SJCRH30 (cell line): ENCODE measurements around the gene PCK1. TPM values are rescaled to one million over a fixed set of nuclear protein-coding genes. Genes with fewer than 3 reads are reported as not detected.

Experiments used
- DNase-seq, 2 experiments: peaks; one replicate each; pipeline ENCODE4 v3.0.0-alpha.2; 2015 to 2020
- H3K27ac ChIP-seq: fragments of 250-450 bp; sonication (Bioruptor Pico); 2 replicates; pipeline ENCODE4 v1.5.1; 2020; ENCODE audit warnings: mild to moderate bottlenecking, moderate library complexity
- H3K27me3 ChIP-seq: fragments of 250-450 bp; sonication (Bioruptor Pico); 2 replicates; pipeline ENCODE4 v1.5.1; 2020; ENCODE audit warnings: mild to moderate bottlenecking, moderate library complexity
- H3K36me3 ChIP-seq: fragments of 250-450 bp; sonication (Bioruptor Pico); 2 replicates; pipeline ENCODE4 v1.5.1; 2020; ENCODE audit warnings: mild to moderate bottlenecking, moderate library complexity
- H3K4me1 ChIP-seq: fragments of 250-450 bp; sonication (Bioruptor Pico); 2 replicates; pipeline ENCODE4 v1.5.1; 2020; ENCODE audit warnings: mild to moderate bottlenecking, moderate library complexity
- H3K4me3 ChIP-seq: fragments of 250-450 bp; sonication (Bioruptor Pico); 2 replicates; pipeline ENCODE4 v1.5.1; 2020; ENCODE audit warnings: mild to moderate bottlenecking, moderate library complexity
- H3K9me3 ChIP-seq: fragments of 250-450 bp; sonication (Bioruptor Pico); replicated peaks from 2 replicates; pipeline ENCODE4 v1.5.1; 2020; ENCODE audit warnings: mild to moderate bottlenecking, moderate library complexity
- total RNA-seq: library from RNA; depleted of rRNA; stranded (reverse); fragments of >200 nt; shearing (Covaris generic); gene quantifications from 2 replicates; pipeline ENCODE4 v1.2.3, GENCODE V29; 2014

Gene PCK1
- total RNA-seq, 1 experiment from 2014 or later = not detected

- Histone ChIP-seq H3K4me3 (no peak overlapping the region), H3K36me3 (no peaks in the 10 kb centered on the region), H3K9me3 (peaks cover 3% of the 10 kb centered on the region; the same call in 1 of the 2 replicates), H3K27me3 (no peaks in the 10 kb centered on the region), H3K4me1 (peaks cover 19% of the 10 kb centered on the region), H3K27ac (no peak overlapping the region)
- DNase-seq = no peak
Measured at GRCh38 chr20:57590485-57591288, 29.8 kb downstream of the PCK1 start.

DNA sequence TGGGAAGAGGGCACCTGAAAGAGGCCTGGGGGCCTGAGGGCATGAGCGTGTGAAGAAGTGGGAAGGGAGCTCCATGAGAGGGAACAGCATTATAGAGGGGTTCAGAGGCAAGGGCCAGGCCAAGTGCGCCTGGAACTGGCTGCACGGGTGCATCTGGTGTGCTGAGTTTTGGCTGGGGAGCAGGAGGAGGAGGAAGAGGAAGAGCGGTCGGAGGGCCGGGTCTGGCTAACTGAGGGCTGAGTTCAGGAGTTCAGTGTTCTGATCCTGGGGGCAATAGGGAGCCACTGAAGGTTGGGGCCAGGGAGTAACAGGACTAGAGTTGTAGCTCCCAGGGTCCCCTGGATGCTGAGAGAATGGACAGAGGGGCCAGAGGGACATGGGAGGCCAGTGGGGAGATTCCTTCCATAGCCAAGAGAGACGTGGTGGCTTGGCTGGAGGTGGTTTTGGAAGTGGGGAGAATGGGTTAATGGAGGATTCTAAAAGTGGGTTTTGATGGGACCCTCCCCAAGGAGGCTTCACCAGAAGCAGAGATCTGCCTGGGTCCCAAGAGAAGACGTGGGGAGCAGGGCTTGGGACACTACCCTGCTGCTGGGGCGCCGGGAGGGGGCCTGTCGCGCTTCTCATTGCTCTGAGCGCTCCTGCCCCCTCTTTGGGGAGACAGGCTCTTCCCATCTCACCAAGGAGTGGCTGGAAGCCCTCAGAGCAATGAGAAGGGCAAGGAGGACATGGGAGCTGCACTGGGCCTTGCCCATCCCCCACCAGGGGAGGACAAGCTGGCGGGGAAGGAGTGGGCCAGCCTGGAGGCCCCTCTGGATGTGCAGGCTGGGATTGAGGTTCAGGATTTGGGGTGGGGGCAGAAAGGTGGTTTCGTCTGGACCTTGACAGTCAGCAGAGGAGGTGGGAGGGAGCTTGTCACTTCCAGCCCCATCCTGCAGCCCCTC is 30.6 kb downstream of the PCK1 start:
- Histone ChIP-seq H3K27ac (no peak overlapping the region), H3K4me3 (no peak overlapping the region), H3K27me3 (no peaks in the 10 kb centered on the region), H3K4me1 (peaks cover 19% of the 10 kb centered on the region), H3K9me3 (peaks cover 3% of the 10 kb centered on the region; the same call in 1 of the 2 replicates), H3K36me3 (no peaks in the 10 kb centered on the region)
- no peak for DNase-seq

- no peak overlapping the region for H3K27ac ChIP-seq
- DNase-seq = peak; percentile 57 to 71
- H3K4me3 ChIP-seq = no peak overlapping the region
- peaks cover 3% of the 10 kb centered on the region; the same call in 1 of the 2 replicates for H3K9me3 ChIP-seq
- no peaks in the 10 kb centered on the region for H3K27me3 ChIP-seq
- H3K4me1 ChIP-seq = peaks cover 19% of the 10 kb centered on the region
- no peaks in the 10 kb centered on the region for H3K36me3 ChIP-seq
Measured at GRCh38 chr20:57592263-57593092, 31.6 kb downstream of the PCK1 start.

- Histone ChIP-seq H3K4me1 (peaks cover 19% of the 10 kb centered on the region), H3K27me3 (no peaks in the 10 kb centered on the region), H3K4me3 (no peak overlapping the region), H3K36me3 (no peaks in the 10 kb centered on the region), H3K9me3 (no peaks in the 10 kb centered on the region), H3K27ac (no peak overlapping the region)
- peak in 1 of 2 experiments; percentile 49 for DNase-seq
Measured at GRCh38 chr20:57593134-57593886, 32.4 kb downstream of the PCK1 start.

GRCh38 chr20:57594092-57594951 is 33.4 kb downstream of the PCK1 start:
- Histone ChIP-seq H3K36me3 (no peaks in the 10 kb centered on the region), H3K27me3 (no peaks in the 10 kb centered on the region), H3K9me3 (no peaks in the 10 kb centered on the region), H3K4me3 (no peak overlapping the region), H3K4me1 (peaks cover 19% of the 10 kb centered on the region), H3K27ac (no peak overlapping the region)
- DNase-seq = peak; percentile 70 to 87

DNA sequence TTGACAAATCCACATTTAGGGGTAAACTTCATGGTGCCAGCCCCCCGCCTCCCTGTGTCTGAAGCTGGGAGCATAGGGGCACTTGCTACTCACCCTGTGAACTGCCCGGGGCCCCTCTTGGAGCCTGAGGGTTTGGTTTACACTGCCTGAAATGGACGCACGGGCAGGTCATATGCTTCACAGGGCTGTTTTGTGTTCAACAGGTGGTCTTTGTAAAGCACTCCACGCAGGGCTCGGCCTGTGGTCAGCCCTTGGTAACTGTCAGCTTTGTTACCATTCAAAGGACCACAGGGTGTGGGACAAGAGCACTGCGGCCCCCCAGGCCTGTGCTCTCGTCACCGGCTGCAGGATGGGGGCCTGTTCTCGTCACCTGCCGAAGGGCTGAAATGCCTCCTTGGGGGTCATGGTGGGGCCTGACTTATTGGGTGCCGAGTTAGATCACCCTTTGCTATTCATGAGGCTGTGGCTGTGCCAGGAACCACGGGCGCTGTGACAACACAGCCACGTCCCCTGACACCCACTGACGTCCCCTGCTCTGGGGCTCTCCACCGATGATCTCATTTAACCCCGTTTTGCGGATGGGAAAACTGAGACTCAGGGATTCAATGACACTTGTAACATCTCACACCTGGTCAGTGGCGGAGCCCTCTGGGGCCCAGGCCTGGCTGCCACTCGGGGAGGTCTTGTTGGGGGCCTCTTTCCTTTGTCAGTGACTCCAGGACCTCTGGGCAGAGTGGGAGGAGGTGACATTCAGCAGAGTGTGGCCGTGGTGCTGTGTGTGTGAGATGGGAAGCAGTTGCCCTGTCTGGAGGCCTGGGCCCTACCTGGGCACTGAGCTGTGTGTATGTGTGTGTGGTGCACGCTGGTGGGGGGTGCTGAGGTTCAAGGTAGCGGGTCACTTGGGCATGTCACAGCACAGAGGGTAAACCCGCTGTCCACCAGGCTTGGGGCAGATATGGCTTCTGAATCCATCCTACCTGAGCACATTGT is 34.4 kb downstream of the PCK1 start:
- Histone ChIP-seq H3K4me1 (peaks cover 19% of the 10 kb centered on the region), H3K36me3 (no peaks in the 10 kb centered on the region), H3K4me3 (no peak overlapping the region), H3K27me3 (no peaks in the 10 kb centered on the region), H3K9me3 (no peaks in the 10 kb centered on the region), H3K27ac (no peak overlapping the region)
- DNase-seq = peak; percentile 57 to 75

- peaks cover 19% of the 10 kb centered on the region for H3K4me1 ChIP-seq
- no peak overlapping the region for H3K27ac ChIP-seq
- no peaks in the 10 kb centered on the region for H3K36me3 ChIP-seq
- H3K27me3 ChIP-seq = no peaks in the 10 kb centered on the region
- no peak for DNase-seq
- H3K9me3 ChIP-seq = no peaks in the 10 kb centered on the region
- H3K4me3 ChIP-seq = no peak overlapping the region
Measured at GRCh38 chr20:57596358-57596757, 35.4 kb downstream of the PCK1 start.

GRCh38 chr20:57596998-57597939 is 36.4 kb downstream of the PCK1 start:
- Histone ChIP-seq H3K4me3 (no peak overlapping the region), H3K4me1 (peaks cover 19% of the 10 kb centered on the region), H3K27me3 (no peaks in the 10 kb centered on the region), H3K9me3 (no peaks in the 10 kb centered on the region), H3K36me3 (no peaks in the 10 kb centered on the region), H3K27ac (no peak overlapping the region)
- DNase-seq = peak; percentile 78 to 90

- H3K9me3 ChIP-seq = no peaks in the 10 kb centered on the region
- H3K36me3 ChIP-seq = no peaks in the 10 kb centered on the region
- peaks cover 12% of the 10 kb centered on the region for H3K4me1 ChIP-seq
- H3K27ac ChIP-seq = no peak overlapping the region
- no peak for DNase-seq
- H3K4me3 ChIP-seq = no peak overlapping the region
- H3K27me3 ChIP-seq = no peaks in the 10 kb centered on the region
Measured at GRCh38 chr20:57598060-57598459, 37.1 kb downstream of the PCK1 start.

DNA sequence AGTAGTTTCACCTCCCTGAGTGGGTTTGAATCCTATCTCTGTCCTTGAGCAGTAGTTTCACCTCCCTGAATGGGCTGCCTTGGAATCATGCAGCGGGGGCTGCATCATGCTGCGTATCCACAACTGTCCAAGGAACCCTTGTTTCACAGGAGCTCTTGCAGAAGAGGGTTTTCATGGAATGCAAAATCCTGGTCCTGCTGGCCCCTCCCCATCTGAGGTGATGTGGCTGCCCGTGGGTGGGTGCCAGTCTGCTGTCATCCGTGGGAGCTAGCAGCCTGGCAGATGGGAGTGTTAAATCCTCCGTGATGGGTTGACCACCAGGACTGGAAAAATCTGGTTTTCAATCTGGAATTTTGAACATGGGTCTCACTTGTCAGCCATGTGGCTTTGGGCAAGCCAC is 37.6 kb downstream of the PCK1 start:
- no peak for DNase-seq
- no peak overlapping the region for H3K4me3 ChIP-seq
- H3K27me3 ChIP-seq = no peaks in the 10 kb centered on the region
- no peaks in the 10 kb centered on the region for H3K36me3 ChIP-seq
- peaks cover 11% of the 10 kb centered on the region for H3K4me1 ChIP-seq
- no peaks in the 10 kb centered on the region for H3K9me3 ChIP-seq
- no peak overlapping the region for H3K27ac ChIP-seq
